Fibroblast of upper back skin (primary cell): ENCODE results near the gene MAPT.
"Not testable (repeated sequence)": the region's sequence is repeated elsewhere in the genome, so short reads cannot be mapped to it uniquely, and the experiment has no call there.

Experiments
- DNase-seq: peaks from one replicate; pipeline ENCODE4 v3.0.0-alpha.2; 2013

The MAPT gene

DNA sequence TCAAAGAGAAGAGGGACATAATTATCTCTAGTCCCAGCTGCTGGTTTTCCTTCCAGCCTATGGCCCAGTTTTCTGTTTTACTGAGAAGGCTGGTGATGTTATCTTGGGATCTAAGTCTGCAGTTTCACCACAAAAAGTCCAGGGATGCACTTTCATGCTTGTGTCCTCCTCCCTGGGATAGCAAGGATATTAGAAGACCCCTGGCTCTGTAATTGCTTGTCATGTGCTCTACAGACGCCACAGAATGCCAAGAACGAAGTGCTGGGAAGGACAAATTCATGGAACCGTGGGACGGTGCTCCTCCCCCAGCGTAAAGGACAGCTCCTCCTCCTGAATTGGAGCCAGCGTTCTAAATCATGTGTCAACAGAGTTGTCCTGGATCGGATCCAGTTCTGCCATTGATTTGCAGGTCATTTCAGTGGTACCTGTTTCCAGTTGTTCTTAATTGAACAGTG lies 8.6 kb downstream of the MAPT start:
- no peak for DNase-seq

DNA sequence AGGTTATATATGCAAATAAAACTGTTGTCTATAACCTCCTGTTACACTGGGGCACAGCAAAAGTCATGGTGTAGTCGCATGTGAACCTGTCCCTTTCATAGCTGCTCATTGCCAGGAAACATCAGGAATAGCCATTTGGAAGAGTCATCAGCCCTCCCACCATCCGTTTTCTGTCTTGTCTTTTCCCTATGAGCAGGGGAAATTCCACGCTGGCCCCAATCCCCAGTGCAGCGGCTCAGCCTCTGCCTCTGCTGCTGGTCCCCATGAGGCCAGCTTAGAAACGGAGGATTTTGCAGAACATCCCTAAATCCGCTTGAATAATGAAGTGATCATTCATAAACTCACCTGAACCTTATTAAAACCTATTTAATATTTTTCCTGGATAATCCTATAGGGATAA lies 10.5 kb downstream of the MAPT start:
- DNase-seq = no peak

- no peak for DNase-seq
These were observed 11.5 kb downstream of the MAPT start for GRCh38 chr17:45905814-45906213.

DNA sequence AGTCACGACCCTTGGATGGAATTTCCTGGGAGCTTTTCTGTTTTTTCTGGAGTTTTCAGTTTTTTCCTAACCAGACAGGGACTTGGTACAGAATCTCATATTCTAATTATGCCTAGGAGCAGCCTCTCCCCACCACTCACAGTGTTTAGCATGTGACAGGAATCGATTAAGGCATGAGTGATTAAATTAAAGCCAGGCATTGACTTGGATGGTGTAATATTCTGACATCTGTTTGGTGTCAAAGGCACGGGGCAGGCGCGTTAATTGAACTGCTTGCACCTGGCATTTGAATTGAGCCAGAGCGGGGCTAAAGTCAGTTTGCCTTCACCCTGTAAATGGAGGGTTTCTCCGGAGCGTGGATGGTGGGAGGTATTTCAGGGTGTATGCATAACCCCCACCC lies 11.9 kb downstream of the MAPT start:
- no peak for DNase-seq

DNA sequence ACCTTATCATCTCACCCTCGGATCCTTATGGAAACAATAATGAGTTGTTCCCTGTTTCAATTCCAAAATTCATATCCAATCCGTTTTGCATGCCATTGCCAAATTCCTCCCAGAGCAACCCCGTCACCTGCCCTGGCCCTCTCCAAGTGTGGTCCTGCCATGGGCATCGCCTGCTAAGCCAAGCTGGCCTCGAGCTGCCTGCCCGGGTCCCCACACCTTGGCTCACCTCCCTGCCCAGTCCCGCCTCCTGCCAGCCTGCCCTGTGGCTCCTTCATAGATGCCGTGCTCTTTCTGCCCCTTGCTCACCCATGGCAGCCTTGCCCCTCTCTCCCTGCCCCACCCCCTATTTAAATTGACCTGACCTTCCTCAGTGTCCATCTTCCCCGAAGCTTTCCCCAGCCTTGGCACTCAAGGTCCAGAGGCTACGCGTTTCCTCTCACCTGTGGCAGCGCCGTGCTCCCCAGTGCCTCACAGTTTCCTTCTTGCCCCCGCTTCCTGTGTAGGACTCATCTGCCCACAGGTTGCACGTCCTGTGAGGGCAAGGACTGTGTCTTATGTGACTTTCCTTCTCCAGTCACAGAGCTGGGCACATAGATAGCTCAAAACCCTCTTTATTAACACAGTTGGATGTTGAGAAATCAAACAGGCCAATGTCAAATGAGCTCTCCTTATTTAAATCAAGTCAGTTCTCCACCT lies 12.7 kb downstream of the MAPT start:
- no peak for DNase-seq

DNA sequence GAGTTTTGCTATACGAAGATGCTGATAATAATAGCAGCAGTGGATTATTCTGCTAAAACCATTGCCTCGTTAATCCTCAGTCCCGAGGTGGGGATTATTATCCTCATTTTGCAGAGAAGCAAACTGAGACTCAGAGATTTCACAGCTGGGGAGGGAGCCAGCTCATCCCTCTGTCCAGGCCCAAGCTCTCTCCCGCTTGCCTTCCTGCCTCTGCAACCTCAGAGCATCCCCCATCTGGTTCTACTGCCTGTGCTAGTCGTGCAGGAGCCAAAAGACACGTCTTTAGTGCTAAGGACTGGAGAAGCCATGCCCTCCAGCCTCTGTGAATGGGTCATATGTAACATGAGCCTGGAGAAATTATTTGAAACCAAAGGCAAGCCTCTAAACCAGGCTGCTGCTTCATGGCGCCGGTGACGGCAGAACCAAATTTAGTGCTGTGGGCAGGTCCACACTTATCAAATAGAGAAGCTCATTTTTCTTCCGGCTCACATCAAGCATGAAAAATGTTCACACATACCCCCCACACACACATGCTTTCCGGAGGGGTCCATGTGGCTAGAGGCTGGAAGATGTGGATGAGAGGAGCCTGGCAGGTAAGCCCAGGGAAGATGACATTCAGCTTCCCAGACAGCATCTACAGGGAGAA lies 13.5 kb downstream of the MAPT start:
- DNase-seq = no peak

DNA sequence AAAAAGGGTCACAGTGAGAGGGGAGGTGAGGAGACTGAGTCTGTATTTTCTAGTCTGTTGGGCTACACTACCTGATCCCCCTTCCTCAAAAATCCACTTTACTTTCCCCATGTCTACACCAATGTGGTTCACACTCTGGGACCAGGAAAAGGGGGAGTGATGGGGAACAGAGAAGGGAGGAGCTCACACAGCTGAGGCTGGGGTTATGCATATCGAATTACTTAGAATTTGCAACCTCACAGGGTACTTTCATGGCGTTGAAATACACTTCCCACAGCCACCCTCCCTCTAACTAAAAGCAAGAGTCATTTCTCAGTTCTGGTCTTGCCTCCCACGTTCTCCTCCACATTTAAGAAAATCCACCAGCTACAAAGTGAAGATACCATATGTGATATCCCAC lies 14.1 kb downstream of the MAPT start:
- no peak for DNase-seq

DNA sequence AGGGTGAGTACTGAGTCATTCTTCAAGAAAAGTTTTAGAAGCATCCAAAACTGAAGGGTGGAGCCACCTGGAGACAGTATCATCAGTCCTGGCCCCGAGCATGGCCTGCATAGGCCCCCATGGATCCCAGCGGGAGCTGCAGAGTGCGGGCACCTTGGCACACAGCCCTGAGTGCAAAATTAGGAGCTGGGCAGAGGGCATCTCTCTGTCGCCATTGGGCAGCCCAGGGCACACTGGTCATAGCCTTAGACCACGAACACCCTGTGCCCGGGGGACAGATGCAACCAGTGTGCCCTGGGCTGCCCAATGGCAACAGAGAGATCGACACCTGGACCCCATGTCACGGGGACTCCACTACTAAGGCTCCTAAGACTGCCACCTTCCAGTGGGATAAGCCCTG lies 14.6 kb downstream of the MAPT start:
- DNase-seq = no peak

- DNase-seq = no peak
These were observed 16.3 kb downstream of the MAPT start for GRCh38 chr17:45910667-45911066.

DNA sequence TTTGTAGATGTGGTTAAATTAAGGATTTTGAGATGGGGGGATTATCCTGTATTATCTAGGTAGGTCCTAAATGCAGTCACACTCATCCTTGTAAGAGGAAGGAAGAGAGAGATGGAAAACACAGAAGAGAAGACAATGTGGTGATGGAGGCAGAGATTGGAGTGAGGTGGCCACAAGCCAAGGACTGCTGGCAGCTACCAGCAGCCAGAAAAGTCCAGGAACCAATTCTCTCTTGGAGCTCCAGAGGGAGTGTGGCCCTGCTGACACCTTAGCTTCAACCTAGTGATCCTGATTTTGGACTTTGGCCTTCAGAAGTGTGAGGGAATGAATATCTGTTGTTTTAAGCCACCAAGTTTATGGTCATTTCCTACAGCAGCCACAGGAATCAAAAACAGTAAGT lies 18.0 kb downstream of the MAPT start:
- no peak for DNase-seq

GRCh38 chr17:45913030-45913429 lies 18.7 kb downstream of the MAPT start:
- not testable (repeated sequence) for DNase-seq

GRCh38 chr17:45914047-45914717 lies 19.8 kb downstream of the MAPT start:
- DNase-seq = no peak

GRCh38 chr17:45915263-45915662 lies 20.9 kb downstream of the MAPT start:
- no peak for DNase-seq

GRCh38 chr17:45917081-45917480 lies 22.7 kb downstream of the MAPT start:
- DNase-seq = no peak

DNA sequence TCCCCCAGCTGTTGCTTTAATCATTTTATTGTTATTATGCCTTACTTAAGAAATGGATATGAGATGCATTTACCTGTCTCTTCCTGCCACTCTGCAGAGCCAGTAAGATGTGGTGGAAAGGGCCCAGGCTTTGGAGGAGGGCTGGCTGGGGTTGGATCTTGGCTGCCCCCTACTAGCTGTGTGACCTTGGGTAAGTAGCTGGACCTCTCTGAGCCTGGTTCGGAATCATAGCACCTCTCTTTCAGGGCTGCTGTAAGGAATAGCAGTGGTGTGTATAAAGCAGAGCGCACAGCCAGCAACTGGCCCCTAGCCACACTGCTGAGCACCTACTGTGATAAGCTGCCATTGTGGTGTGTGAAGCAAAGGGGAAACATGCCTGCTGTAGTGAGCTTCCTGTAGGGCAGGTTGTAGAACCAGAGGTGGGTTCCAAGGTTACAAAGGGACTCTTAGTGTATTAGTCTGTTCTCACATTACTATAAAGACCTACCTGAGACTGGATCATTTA lies 23.9 kb downstream of the MAPT start:
- DNase-seq = no peak

GRCh38 chr17:45919136-45919535 lies 24.8 kb downstream of the MAPT start:
- DNase-seq = no peak

DNA sequence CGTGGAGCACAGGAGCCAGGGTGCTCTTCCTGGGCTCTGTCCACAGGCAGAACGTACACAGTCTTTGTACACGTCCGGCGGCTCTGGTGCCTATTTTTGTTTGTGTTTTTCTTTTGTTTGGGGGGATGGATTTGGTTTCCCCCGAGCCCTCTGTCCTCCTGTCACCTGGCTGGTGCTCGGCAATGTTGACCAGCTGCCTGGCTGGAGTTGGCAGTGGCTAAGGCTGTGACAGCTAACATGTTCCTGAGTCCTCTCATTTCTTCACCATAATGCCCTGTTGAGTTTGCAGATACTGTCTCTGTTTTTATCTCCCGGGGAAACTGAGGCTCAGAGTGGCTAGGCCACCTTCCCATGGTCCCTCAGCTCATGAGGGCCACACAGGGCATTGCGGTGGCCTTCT lies 25.7 kb downstream of the MAPT start:
- no peak for DNase-seq

GRCh38 chr17:45923511-45924268 lies 29.3 kb downstream of the MAPT start:
- peak; percentile 11 for DNase-seq

DNA sequence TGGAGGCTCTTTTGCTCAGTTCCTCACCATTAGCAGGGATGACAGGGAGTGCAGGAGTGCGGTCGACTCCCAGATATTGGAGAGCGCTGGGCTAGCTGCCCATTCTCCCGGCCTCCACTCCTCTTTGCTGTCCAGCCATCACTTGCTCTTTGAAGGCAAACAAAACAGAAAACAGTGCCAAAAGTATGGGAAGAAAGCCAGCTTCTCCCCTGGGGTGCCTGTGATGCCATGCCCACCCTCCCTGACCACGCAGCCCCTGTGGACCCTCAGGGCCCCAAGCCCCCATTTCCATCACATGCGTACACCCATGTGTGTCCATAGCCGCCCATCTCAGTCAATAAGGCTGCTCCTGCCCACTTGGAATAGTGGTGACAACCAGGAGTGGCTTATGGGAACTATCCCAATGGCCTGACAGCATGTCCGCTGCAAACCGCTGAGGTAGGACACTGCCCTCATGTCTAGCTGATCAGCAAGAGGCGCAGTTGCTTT lies 30.0 kb downstream of the MAPT start:
- DNase-seq = no peak

GRCh38 chr17:45925311-45925710 lies 31.0 kb downstream of the MAPT start:
- DNase-seq = no peak

- DNase-seq = no peak
These were observed 32.9 kb downstream of the MAPT start for GRCh38 chr17:45927247-45927646.

GRCh38 chr17:45929344-45929743 lies 35.0 kb downstream of the MAPT start:
- DNase-seq = no peak

- no peak for DNase-seq
These were observed 36.1 kb downstream of the MAPT start for GRCh38 chr17:45930420-45930951.
